Neural crest cell (in vitro differentiated cells): ENCODE measurements around the gene CDH13. TPM values are rescaled to one million over a fixed set of nuclear protein-coding genes. Genes with fewer than 3 reads are reported as not detected.

Experiments
- DNase-seq: peaks from one replicate; pipeline ENCODE4 v3.0.0; 2021; ENCODE audit warnings: low read depth, mixed read lengths, low spot score
- H3K27ac Mint-ChIP-seq: one replicate; pipeline ENCODE4 v1.8.0; 2021; ENCODE audit warnings: mild to moderate bottlenecking, mixed read lengths; ENCODE audit not compliant: unreplicated experiment
- H3K27me3 Mint-ChIP-seq: 2 replicates; pipeline ENCODE4 v1.8.0; 2021; ENCODE audit warnings: low read depth, mild to moderate bottlenecking, mixed read lengths
- H3K36me3 Mint-ChIP-seq: 2 replicates; pipeline ENCODE4 v1.8.0; 2021; ENCODE audit warnings: low read depth, mild to moderate bottlenecking, mixed read lengths
- H3K4me1 Mint-ChIP-seq: 2 replicates; pipeline ENCODE4 v1.8.0; 2021; ENCODE audit warnings: mixed read lengths
- H3K4me3 Mint-ChIP-seq: one replicate; pipeline ENCODE4 v1.8.0; 2021; ENCODE audit warnings: mild to moderate bottlenecking, mixed read lengths
- H3K9me3 Mint-ChIP-seq: 2 replicates; pipeline ENCODE4 v1.8.0; 2021; ENCODE audit warnings: mixed read lengths
- total RNA-seq: library from RNA; stranded (reverse); gene quantifications from 2 replicates; pipeline ENCODE4 v1.2.1, GENCODE V29; 2021
- TF ChIP-seq, protein P1 (sequence below): fragments of 200-600 bp; sonication (generic); conservative IDR thresholded peaks from 2 replicates; pipeline ENCODE4 v1.5.0; 2021; ENCODE audit warnings: antibody characterized with exemption, mild to moderate bottlenecking

The CDH13 gene
- total RNA-seq, 1 donor from 2014 or later: 1.1 TPM

- TF ChIP-seq, protein P1, sequence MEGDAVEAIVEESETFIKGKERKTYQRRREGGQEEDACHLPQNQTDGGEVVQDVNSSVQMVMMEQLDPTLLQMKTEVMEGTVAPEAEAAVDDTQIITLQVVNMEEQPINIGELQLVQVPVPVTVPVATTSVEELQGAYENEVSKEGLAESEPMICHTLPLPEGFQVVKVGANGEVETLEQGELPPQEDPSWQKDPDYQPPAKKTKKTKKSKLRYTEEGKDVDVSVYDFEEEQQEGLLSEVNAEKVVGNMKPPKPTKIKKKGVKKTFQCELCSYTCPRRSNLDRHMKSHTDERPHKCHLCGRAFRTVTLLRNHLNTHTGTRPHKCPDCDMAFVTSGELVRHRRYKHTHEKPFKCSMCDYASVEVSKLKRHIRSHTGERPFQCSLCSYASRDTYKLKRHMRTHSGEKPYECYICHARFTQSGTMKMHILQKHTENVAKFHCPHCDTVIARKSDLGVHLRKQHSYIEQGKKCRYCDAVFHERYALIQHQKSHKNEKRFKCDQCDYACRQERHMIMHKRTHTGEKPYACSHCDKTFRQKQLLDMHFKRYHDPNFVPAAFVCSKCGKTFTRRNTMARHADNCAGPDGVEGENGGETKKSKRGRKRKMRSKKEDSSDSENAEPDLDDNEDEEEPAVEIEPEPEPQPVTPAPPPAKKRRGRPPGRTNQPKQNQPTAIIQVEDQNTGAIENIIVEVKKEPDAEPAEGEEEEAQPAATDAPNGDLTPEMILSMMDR: no peak
- Mint-ChIP-seq H3K27me3 (no peaks in the 10 kb centered on the region), H3K9me3 (no peaks in the 10 kb centered on the region), H3K36me3 (no peaks in the 10 kb centered on the region), H3K4me1 (peaks cover 22% of the 10 kb centered on the region), H3K4me3 (no peak overlapping the region), H3K27ac (no peak overlapping the region)
- DNase-seq: no peak
Observed at GRCh38 chr16:82657786-82658185, 31.0 kb downstream of the CDH13 start.

- H3K4me1 Mint-ChIP-seq: peaks cover 16% of the 10 kb centered on the region
- H3K27ac Mint-ChIP-seq: no peak overlapping the region
- no peak for DNase-seq
- TF ChIP-seq, protein P1: no peak
- no peaks in the 10 kb centered on the region for H3K9me3 Mint-ChIP-seq
- no peaks in the 10 kb centered on the region for H3K27me3 Mint-ChIP-seq
- no peak overlapping the region for H3K4me3 Mint-ChIP-seq
- H3K36me3 Mint-ChIP-seq: no peaks in the 10 kb centered on the region
Observed at GRCh38 chr16:82658796-82659195, 32.0 kb downstream of the CDH13 start.

DNA sequence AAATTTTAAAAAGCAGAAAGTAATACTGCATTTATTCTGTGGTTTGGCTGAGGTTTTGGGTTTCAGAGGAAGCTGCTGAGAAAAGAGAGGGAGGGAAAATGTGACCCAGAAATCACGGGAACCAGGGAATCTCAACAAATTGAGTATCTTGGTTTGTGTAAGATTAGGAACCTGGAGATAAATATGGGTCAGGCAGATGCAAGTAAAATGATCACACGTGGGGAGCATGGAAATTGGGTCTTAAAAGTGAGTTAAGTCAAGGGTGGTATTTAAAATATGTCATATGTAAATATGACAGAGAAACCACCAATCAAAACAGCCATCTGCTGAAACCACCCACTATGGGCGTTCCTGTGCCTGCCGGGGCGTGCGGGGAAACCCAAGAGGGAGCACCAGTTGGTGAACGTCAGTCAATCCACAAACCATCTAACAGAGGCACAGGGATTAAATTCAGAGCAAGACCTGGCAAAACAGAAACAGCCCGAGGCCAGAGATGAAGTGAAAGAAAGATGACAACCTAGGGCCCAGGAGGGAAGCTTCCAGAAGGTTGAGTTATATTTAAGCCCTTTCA lies 33.4 kb downstream of the CDH13 start:
- TF ChIP-seq, protein P1: no peak
- Mint-ChIP-seq H3K9me3 (no peaks in the 10 kb centered on the region), H3K27ac (peak overlapping the region; percentile 43), H3K36me3 (no peaks in the 10 kb centered on the region), H3K27me3 (no peaks in the 10 kb centered on the region), H3K4me1 (peaks cover 8% of the 10 kb centered on the region), H3K4me3 (no peak overlapping the region)
- DNase-seq: no peak

- no peak for DNase-seq
- Mint-ChIP-seq H3K4me1 (peaks cover 5% of the 10 kb centered on the region), H3K4me3 (no peak overlapping the region), H3K36me3 (no peaks in the 10 kb centered on the region), H3K27ac (no peak overlapping the region), H3K9me3 (no peaks in the 10 kb centered on the region), H3K27me3 (no peaks in the 10 kb centered on the region)
- TF ChIP-seq, protein P1: no peak
Observed at GRCh38 chr16:82660966-82661365, 34.2 kb downstream of the CDH13 start.

GRCh38 chr16:82664181-82664580 lies 37.4 kb downstream of the CDH13 start:
- no peak for DNase-seq
- no peak overlapping the region for H3K27ac Mint-ChIP-seq
- no peak overlapping the region for H3K4me3 Mint-ChIP-seq
- no peaks in the 10 kb centered on the region for H3K36me3 Mint-ChIP-seq
- TF ChIP-seq, protein P1: no peak
- H3K4me1 Mint-ChIP-seq: peaks cover 5% of the 10 kb centered on the region
- no peaks in the 10 kb centered on the region for H3K27me3 Mint-ChIP-seq
- H3K9me3 Mint-ChIP-seq: no peaks in the 10 kb centered on the region
